ENCODE results near the gene ZBTB21.
A peak's percentile ranks its signal among the peaks of the same experiment; 100 is the strongest.

Gene ZBTB21

GRCh38 chr21:41960386-41960785 lies 49.8 kb downstream of the ZBTB21 start:
- no peak for TF ChIP-seq SIN3A (IDR thresholded peaks at IDR 0.05; ENCODE audit: borderline replicate concordance, insufficient read depth, low read length)
- TF ChIP-seq POLR2AphosphoS5 (IDR thresholded peaks at IDR 0.05; ENCODE audit: low read depth, low read length) = no peak
- TF ChIP-seq REST (IDR thresholded peaks at IDR 0.05; ENCODE audit: insufficient read depth in 1 of 2, low read depth in 2 of 2, low read length in 2 of 2) = no peak
- TF ChIP-seq FOXP2 (optimal IDR thresholded peaks at IDR 0.05; ENCODE audit: borderline replicate concordance, extremely low read depth, extremely low read length, insufficient read depth) = no peak
- no peak for TF ChIP-seq TAF1 (IDR thresholded peaks at IDR 0.05; ENCODE audit: borderline replicate concordance, insufficient read depth, low read length)

GRCh38 chr21:41958886-41959563 lies 51.1 kb downstream of the ZBTB21 start:
- no peak for TF ChIP-seq SIN3A (IDR thresholded peaks at IDR 0.05; ENCODE audit: borderline replicate concordance, insufficient read depth, low read length)
- no peak for TF ChIP-seq TAF1 (IDR thresholded peaks at IDR 0.05; ENCODE audit: borderline replicate concordance, insufficient read depth, low read length)
- TF ChIP-seq POLR2AphosphoS5 (IDR thresholded peaks at IDR 0.05; ENCODE audit: low read depth, low read length) = no peak
- no peak for TF ChIP-seq FOXP2 (optimal IDR thresholded peaks at IDR 0.05; ENCODE audit: borderline replicate concordance, extremely low read depth, extremely low read length, insufficient read depth)
- TF ChIP-seq REST (IDR thresholded peaks at IDR 0.05; ENCODE audit: insufficient read depth in 1 of 2, low read depth in 2 of 2, low read length in 2 of 2) = no peak

- no peak for TF ChIP-seq SIN3A (IDR thresholded peaks at IDR 0.05; ENCODE audit: borderline replicate concordance, insufficient read depth, low read length)
- TF ChIP-seq TAF1 (IDR thresholded peaks at IDR 0.05; ENCODE audit: borderline replicate concordance, insufficient read depth, low read length) = no peak
- TF ChIP-seq POLR2AphosphoS5 (IDR thresholded peaks at IDR 0.05; ENCODE audit: low read depth, low read length) = no peak
- 0 out of 4 replicates have a peak, but pooled peaks of 1 of the 2 experiments have one; percentile 32 for TF ChIP-seq REST (IDR thresholded peaks at IDR 0.05; ENCODE audit: insufficient read depth in 1 of 2, low read depth in 2 of 2, low read length in 2 of 2)
- TF ChIP-seq FOXP2 (optimal IDR thresholded peaks at IDR 0.05; ENCODE audit: borderline replicate concordance, extremely low read depth, extremely low read length, insufficient read depth) = no peak
Observed at GRCh38 chr21:41957991-41958766, 52.0 kb downstream of the ZBTB21 start.

- TF ChIP-seq SIN3A (IDR thresholded peaks at IDR 0.05; ENCODE audit: borderline replicate concordance, insufficient read depth, low read length) (no peak), FOXP2 (optimal IDR thresholded peaks at IDR 0.05; ENCODE audit: borderline replicate concordance, extremely low read depth, extremely low read length, insufficient read depth) (no peak), TAF1 (IDR thresholded peaks at IDR 0.05; ENCODE audit: borderline replicate concordance, insufficient read depth, low read length) (no peak), POLR2AphosphoS5 (IDR thresholded peaks at IDR 0.05; ENCODE audit: low read depth, low read length) (no peak), REST (IDR thresholded peaks at IDR 0.05; ENCODE audit: insufficient read depth in 1 of 2, low read depth in 2 of 2, low read length in 2 of 2) (no peak)
Observed at GRCh38 chr21:41956926-41957729, 53.0 kb downstream of the ZBTB21 start.

Measured in PFSK-1 (cell line).